KMS-11 (cell line): ENCODE measurements around the gene PNMA8C.

Source experiments
- H2AFZ ChIP-seq: fragments of 200-600 bp; sonication (generic); 2 replicates; pipeline ENCODE4 v1.6.1; 2016; ENCODE audit warnings: antibody characterized with exemption, mixed run types, low read depth
- H3K27ac ChIP-seq: fragments of 200-600 bp; sonication (generic); 2 replicates; pipeline ENCODE4 v1.6.1; 2016; ENCODE audit warnings: mild to moderate bottlenecking, mixed run types
- H3K27me3 ChIP-seq: fragments of 200-600 bp; sonication (generic); 2 replicates; pipeline ENCODE4 v1.6.1; 2017; ENCODE audit warnings: mild to moderate bottlenecking, low read depth, mixed run types, moderate library complexity; ENCODE audit not compliant: insufficient read depth
- H3K36me3 ChIP-seq: fragments of 200-600 bp; sonication (generic); 2 replicates; pipeline ENCODE4 v1.6.1; 2017; ENCODE audit warnings: mild to moderate bottlenecking, mixed run types; ENCODE audit not compliant: insufficient read depth
- H3K4me1 ChIP-seq: fragments of 200-600 bp; sonication (generic); 2 replicates; pipeline ENCODE4 v1.6.1; 2016; ENCODE audit warnings: mild to moderate bottlenecking, low read depth, mixed run types; ENCODE audit not compliant: poor library complexity, severe bottlenecking
- H3K4me2 ChIP-seq: fragments of 200-600 bp; sonication (generic); 2 replicates; pipeline ENCODE4 v1.7.0; 2016; ENCODE audit warnings: mild to moderate bottlenecking, mixed run types
- H3K4me3 ChIP-seq: fragments of 200-600 bp; sonication (generic); IDR thresholded peaks from 2 replicates; pipeline ENCODE4 v1.6.1; 2017; ENCODE audit warnings: low read depth, low read length, mixed read lengths; ENCODE audit not compliant: insufficient read depth
- H3K79me2 ChIP-seq: fragments of 200-600 bp; sonication (generic); 2 replicates; pipeline ENCODE4 v1.6.1; 2016; ENCODE audit warnings: low read depth, mixed run types; ENCODE audit not compliant: insufficient read depth
- H3K9ac ChIP-seq: fragments of 200-600 bp; sonication (generic); 2 replicates; pipeline ENCODE4 v1.6.1; 2016; ENCODE audit warnings: mild to moderate bottlenecking, mixed run types
- H4K20me1 ChIP-seq: fragments of 200-600 bp; sonication (generic); 2 replicates; pipeline ENCODE4 v1.6.1; 2016; ENCODE audit warnings: mild to moderate bottlenecking, mixed run types; ENCODE audit not compliant: insufficient read depth
- CTCF ChIP-seq: fragments of 200-600 bp; sonication (generic); conservative IDR thresholded peaks from 2 replicates; pipeline ENCODE4 v1.6.1; 2017; ENCODE audit warnings: low read depth, mild to moderate bottlenecking, antibody characterized with exemption, low read length, moderate library complexity, mixed read lengths

Gene PNMA8C

GRCh38 chr19:46394402-46394797, 34.3 kb downstream of the PNMA8C start:
- Histone ChIP-seq H3K4me1 (no peaks in the 10 kb centered on the region), H3K27ac (no peak overlapping the region), H2AFZ (no peak overlapping the region), H3K9ac (no peak overlapping the region), H3K79me2 (no peaks in the 10 kb centered on the region), H3K4me3 (no peak overlapping the region), H3K27me3 (peaks cover 15% of the 10 kb centered on the region), H3K4me2 (no peak overlapping the region), H3K36me3 (no peaks in the 10 kb centered on the region), H4K20me1 (no peaks in the 10 kb centered on the region)
- TF ChIP-seq CTCF, result 0 out of 2 replicates have a peak, but pooled peaks have one; percentile 8

GRCh38 chr19:46393456-46394401, 35.0 kb downstream of the PNMA8C start:
- H3K27ac ChIP-seq, result no peak overlapping the region
- H3K4me2 ChIP-seq, result no peak overlapping the region
- no peak for TF ChIP-seq CTCF
- no peaks in the 10 kb centered on the region for H4K20me1 ChIP-seq
- H3K9ac ChIP-seq, result no peak overlapping the region
- no peaks in the 10 kb centered on the region for H3K79me2 ChIP-seq
- H3K36me3 ChIP-seq, result no peaks in the 10 kb centered on the region
- H2AFZ ChIP-seq, result no peak overlapping the region
- H3K4me3 ChIP-seq, result no peak overlapping the region
- no peaks in the 10 kb centered on the region for H3K4me1 ChIP-seq
- peaks cover 13% of the 10 kb centered on the region for H3K27me3 ChIP-seq

- no peak overlapping the region for H3K9ac ChIP-seq
- no peak for TF ChIP-seq CTCF
- no peak overlapping the region for H2AFZ ChIP-seq
- H3K4me2 ChIP-seq, result no peak overlapping the region
- H4K20me1 ChIP-seq, result no peaks in the 10 kb centered on the region
- no peak overlapping the region for H3K4me3 ChIP-seq
- no peaks in the 10 kb centered on the region for H3K36me3 ChIP-seq
- H3K27me3 ChIP-seq, result peaks cover 7% of the 10 kb centered on the region; the same call in 1 of the 2 replicates
- no peak overlapping the region for H3K27ac ChIP-seq
- no peaks in the 10 kb centered on the region for H3K4me1 ChIP-seq
- no peaks in the 10 kb centered on the region for H3K79me2 ChIP-seq
Measured at GRCh38 chr19:46392837-46393236, 35.9 kb downstream of the PNMA8C start.

GRCh38 chr19:46392252-46392801, 36.4 kb downstream of the PNMA8C start:
- Histone ChIP-seq H4K20me1 (no peaks in the 10 kb centered on the region), H3K4me2 (no peak overlapping the region), H3K36me3 (no peaks in the 10 kb centered on the region), H2AFZ (no peak overlapping the region), H3K79me2 (no peaks in the 10 kb centered on the region), H3K27ac (no peak overlapping the region), H3K4me3 (no peak overlapping the region), H3K9ac (no peak overlapping the region), H3K4me1 (no peaks in the 10 kb centered on the region), H3K27me3 (peaks cover 1% of the 10 kb centered on the region; the same call in 1 of the 2 replicates)
- TF ChIP-seq CTCF, result no peak
